Adipose tissue (tissue), 3 donors: ENCODE results near the gene ZFAND3. TPM values are rescaled to one million over a fixed set of nuclear protein-coding genes. Genes with fewer than 3 reads are reported as not detected.

ENCODE experiments used
- H3K27ac ChIP-seq: one replicate; pipeline ENCODE4 v1.5.1; 2013; ENCODE audit warnings: low read depth, low read length
- WGBS, 3 donors: extraction: QIAGEN DNeasy Blood & Tissue Kit; methylation state at CpG; one replicate each; pipeline ENCODE4 v1.1.7; 2013; 5-methylcytosine and 5-hydroxymethylcytosine counted together
- polyA plus RNA-seq, 3 donors: library from polyadenylated mRNA; stranded (reverse); fragments of 200-250 nt; gene quantifications; one replicate each; pipeline ENCODE4 v1.2.3, GENCODE V29; 2013
- donor health status: healthy with polysubstance abuse.
- donor health status: Bipolar disorder and iron deficiency.
- donor health status: healthy.

Gene ZFAND3
- polyA plus RNA-seq, 3 donors, result 25.9 to 45.2 (median 42.1) TPM

- WGBS, 3 donors, result 89 to 91% (median 89%) methylated on average over 9 of the region's 9 CpGs
- no peak overlapping the region for H3K27ac ChIP-seq
Observed at GRCh38 chr6:37850728-37851285, 31.3 kb downstream of the ZFAND3 start.

GRCh38 chr6:37851997-37852524 is 32.5 kb downstream of the ZFAND3 start:
- H3K27ac ChIP-seq, result no peak overlapping the region
- 83 to 89% (median 84%) methylated on average over 1 of the region's 1 CpG for WGBS, 3 donors

DNA sequence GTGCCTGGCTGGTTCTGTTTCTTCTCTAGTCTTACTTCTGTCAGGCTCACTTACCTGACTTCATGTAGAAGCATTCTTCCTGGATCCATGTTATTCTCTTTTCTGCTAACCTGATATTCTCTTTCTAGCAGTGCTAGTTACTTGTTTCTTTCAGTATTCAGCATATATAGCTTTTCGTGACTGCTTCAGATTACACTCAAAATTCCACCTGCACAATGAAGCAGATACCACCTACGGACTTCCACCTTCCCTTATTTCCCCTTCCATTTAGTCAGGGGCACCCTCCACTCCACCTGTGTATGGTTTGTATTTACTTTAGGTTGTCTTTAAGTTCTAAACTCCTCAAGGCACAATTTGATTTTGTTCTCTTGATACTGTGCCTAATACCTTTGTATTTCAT is 36.8 kb downstream of the ZFAND3 start:
- WGBS, 3 donors, result 90 to 98% (median 96%) methylated on average over 2 of the region's 2 CpGs

GRCh38 chr6:37858363-37858762 is 38.8 kb downstream of the ZFAND3 start:
- 75 to 92% (median 89%) methylated on average over 3 of the region's 3 CpGs for WGBS, 3 donors
- H3K27ac ChIP-seq, result no peak overlapping the region

More for the DNA sequence above, 36.8 kb downstream of the ZFAND3 start:
- H3K27ac ChIP-seq, result no peak overlapping the region

DNA sequence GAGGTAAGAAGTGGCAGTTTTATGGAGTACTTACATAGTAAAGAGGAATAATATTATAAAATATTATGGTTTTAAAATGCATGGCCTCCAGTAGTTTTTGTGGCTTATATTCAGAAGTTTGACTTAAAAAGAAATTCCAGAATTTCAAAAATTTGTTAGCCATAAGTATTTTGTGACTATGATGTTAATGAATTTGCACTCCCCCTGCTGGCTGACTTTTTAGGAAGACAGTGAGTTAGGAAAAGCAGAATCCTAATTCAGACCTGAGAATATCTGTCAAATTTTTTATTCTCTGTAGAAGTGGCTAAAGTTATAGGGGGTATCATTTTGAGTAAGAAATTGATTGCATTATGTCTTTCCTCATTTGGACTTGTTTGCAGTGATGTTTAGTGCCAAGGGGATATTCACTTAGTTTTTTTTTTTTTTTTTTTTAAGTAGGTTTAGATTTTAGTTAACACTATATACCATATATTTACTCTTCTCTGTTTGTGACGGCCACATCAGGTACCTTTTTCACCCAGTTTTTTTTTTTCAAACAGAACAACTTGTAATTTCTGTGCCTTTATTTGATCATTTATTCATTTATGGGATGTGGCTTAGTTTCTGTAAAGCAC is 40.8 kb downstream of the ZFAND3 start:
- 79 to 80% (median 79%) methylated on average over 1 of the region's 1 CpG for WGBS, 3 donors
- H3K27ac ChIP-seq, result no peak overlapping the region

GRCh38 chr6:37861452-37861851 is 41.9 kb downstream of the ZFAND3 start:
- H3K27ac ChIP-seq, result no peak overlapping the region
- 66 to 78% (median 74%) methylated on average over 2 of the region's 2 CpGs for WGBS, 3 donors

GRCh38 chr6:37862430-37862829 is 42.9 kb downstream of the ZFAND3 start:
- H3K27ac ChIP-seq, result no peak overlapping the region
- WGBS, 3 donors, result 80 to 91% (median 89%) methylated on average over 4 of the region's 4 CpGs

GRCh38 chr6:37862992-37863391 is 43.5 kb downstream of the ZFAND3 start:
- no peak overlapping the region for H3K27ac ChIP-seq
- WGBS, 3 donors, result 78 to 93% (median 87%) methylated on average over 2 of the region's 2 CpGs

DNA sequence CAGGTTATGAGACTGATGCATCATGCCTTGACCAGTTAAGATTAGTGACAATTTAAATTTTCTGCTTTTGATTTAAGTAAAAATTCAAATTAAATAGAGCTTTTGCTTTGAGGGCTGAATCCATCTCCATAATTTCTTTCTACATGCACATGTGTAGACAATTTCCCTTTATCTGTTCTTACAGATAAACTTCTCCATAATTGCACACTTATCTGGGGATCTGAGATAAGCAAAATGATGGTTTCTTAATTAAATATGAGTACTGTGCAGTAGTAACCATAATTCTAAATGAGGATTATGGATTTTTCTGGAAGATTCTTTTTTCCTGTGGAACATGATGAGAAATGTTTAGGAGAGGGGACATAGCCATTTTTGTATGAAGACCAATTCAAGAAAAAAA is 44.7 kb downstream of the ZFAND3 start:
- H3K27ac ChIP-seq, result no peak overlapping the region

GRCh38 chr6:37865504-37865903 is 46.0 kb downstream of the ZFAND3 start:
- 63 to 91% (median 72%) methylated on average over 5 of the region's 5 CpGs for WGBS, 3 donors
- H3K27ac ChIP-seq, result no peak overlapping the region

GRCh38 chr6:37866590-37867507 is 47.3 kb downstream of the ZFAND3 start:
- no peak overlapping the region for H3K27ac ChIP-seq
- WGBS, 3 donors, result 84 to 87% (median 86%) methylated on average over 6 of the region's 6 CpGs

DNA sequence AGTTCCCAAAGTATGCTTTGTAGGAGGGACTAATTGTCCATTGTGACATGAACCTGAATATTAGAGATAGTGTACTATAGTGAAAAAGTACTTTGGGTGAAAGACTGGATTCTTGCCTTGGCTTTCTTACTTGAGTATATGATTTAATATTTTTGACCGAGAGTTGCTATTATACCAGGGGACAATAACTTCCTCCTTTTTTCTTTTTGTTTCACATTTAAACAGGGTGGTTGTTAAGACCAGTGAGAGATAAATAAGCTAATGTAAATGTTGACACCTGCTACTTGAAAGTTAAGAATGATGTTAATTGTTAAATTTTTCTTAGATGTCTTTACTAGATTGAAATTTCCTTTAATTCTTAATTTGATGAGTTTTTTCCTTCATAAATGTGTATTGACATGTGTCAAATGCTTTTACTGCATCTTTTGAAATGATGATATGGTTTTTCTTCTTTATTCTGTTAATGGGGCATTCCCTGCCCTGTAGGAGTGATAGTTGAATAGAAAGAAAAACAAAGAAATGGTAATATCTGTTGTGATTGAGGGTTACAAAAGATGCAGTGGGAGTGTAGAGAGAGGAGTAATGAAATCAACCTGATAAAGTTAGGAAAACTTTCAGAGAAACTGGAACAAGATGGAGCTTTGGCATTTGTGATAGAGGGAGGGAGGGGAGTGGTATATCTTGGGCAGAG is 48.4 kb downstream of the ZFAND3 start:
- no peak overlapping the region for H3K27ac ChIP-seq
- WGBS, 3 donors, result 35 to 68% (median 59%) methylated on average over 1 of the region's 1 CpG

GRCh38 chr6:37868447-37868825 is 48.9 kb downstream of the ZFAND3 start:
- no peak overlapping the region for H3K27ac ChIP-seq
- WGBS, 3 donors, result 65 to 73% (median 72%) methylated on average over 4 of the region's 4 CpGs

GRCh38 chr6:37871616-37872372 is 52.3 kb downstream of the ZFAND3 start:
- H3K27ac ChIP-seq, result no peak overlapping the region
- 83 to 99% (median 85%) methylated on average over 5 of the region's 5 CpGs for WGBS, 3 donors

DNA sequence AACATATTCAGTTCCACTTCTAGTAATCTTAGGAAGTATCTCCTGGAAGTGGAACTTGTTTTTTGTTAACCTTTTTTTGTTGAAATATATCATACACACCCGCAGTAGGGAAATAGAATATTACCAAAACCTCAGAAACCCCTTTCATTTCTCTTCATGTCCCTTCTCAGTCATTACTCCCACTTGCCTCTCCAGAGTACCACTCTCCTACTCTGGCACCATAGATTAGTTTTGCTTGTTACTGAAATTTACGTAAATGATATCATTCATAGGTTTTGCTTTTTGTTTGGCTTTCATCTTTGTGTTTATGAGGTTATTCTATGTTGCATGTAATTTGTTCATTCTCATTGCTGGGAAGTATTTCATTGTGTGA is 52.8 kb downstream of the ZFAND3 start:
- 61 to 85% (median 81%) methylated on average over 2 of the region's 2 CpGs for WGBS, 3 donors
- no peak overlapping the region for H3K27ac ChIP-seq

DNA sequence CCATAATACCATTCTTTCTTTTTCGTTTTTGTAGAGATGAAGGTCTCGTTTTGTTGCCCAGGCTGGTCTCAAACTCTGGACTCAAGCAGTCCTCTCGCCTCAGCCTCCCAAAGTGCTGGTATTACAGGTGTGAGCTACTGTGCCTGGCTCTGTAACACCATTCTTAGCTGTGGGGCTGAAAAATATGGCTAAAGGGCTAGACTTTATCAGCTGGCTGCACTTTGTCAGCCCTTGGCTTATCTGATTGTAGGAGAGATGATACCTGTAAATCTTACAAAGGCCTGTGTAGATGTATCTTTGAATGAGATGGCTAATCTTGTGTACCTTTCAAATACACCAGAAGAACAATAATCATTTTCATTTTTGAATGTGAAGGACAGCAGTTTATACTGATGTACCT is 55.2 kb downstream of the ZFAND3 start:
- no peak overlapping the region for H3K27ac ChIP-seq
- WGBS, 3 donors, result 63 to 97% (median 65%) methylated on average over 3 of the region's 3 CpGs

- WGBS, 3 donors, result 74 to 91% (median 82%) methylated on average over 5 of the region's 5 CpGs
Observed at GRCh38 chr6:37875561-37876309, 56.2 kb downstream of the ZFAND3 start.

More at GRCh38 chr6:37875561-37876309, 56.2 kb downstream of the ZFAND3 start:
- H3K27ac ChIP-seq, result no peak overlapping the region
